Measurements from ENCODE around the gene NBPF19.
"Not testable (repeated sequence)": the region's sequence is repeated elsewhere in the genome, so short reads cannot be mapped to it uniquely, and the experiment has no call there.

- not testable (repeated sequence) for TF ChIP-seq CTCF (IDR thresholded peaks at IDR 0.05); EZH2 (IDR thresholded peaks at IDR 0.05; ENCODE audit: borderline replicate concordance, insufficient read depth, low read depth, low read length, poor library complexity, severe bottlenecking)
Measured at GRCh38 chr1:149428317-149428716, 46.5 kb upstream of the NBPF19 start.
